Endothelial cell of umbilical vein (primary cell): ENCODE results near the gene UBASH3A. TPM values are rescaled to one million over a fixed set of nuclear protein-coding genes. Genes with fewer than 3 reads are reported as not detected.

ENCODE experiments used
- BruUV-seq: library from RNA; stranded (reverse); fragments of 400-500 nt; replicated peaks from 2 replicates; lab custom pipeline; 2021; lab: Mats Ljungman, UMichigan
- CTCF ChIA-PET: fragments of 300-600, 350-600 bp; sonication (Branson Sonifier 250); formaldehyde crosslinking; loops from one replicate; lab custom pipeline; 2021; ENCODE audit warnings: antibody characterized with exemption, inconsistent platforms; lab: Charles Lee
- POLR2A ChIA-PET: fragments of 300-600, 350-600 bp; sonication (Branson Sonifier 250); formaldehyde crosslinking; loops from one replicate; lab custom pipeline; 2021; ENCODE audit warnings: antibody characterized with exemption, inconsistent platforms; lab: Charles Lee
- DNase-seq: peaks from one replicate; pipeline ENCODE4 v3.0.0-alpha.2; 2011; ENCODE audit warnings: low read depth, low spot score
- FAIRE-seq: peaks from 2 replicates; lab custom pipeline; 2011; peaks lifted over from hg19 to GRCh38; lab: Jason Lieb, UNC
- H2AFZ ChIP-seq: 2 replicates; pipeline ENCODE4 v1.6.0; 2012; ENCODE audit warnings: low read depth, low read length, control low read depth, inconsistent platforms
- H3K27ac ChIP-seq: 2 replicates; pipeline ENCODE4 v1.5.1; 2011; ENCODE audit warnings: low read depth, mild to moderate bottlenecking, control low read depth, low read length, moderate library complexity; ENCODE audit not compliant: insufficient read depth
- H3K27me3 ChIP-seq, 2 experiments: 2 replicates each; pipeline versions ENCODE4 v1.6.0 to v1.6.1; 2011; ENCODE audit warnings: low read length in 2 of 2, mixed read lengths in 1 of 2; ENCODE audit not compliant: control insufficient read depth in 2 of 2, insufficient read depth in 2 of 2
- H3K36me3 ChIP-seq, 2 experiments: 2 replicates in 1 of 2; 3 replicates in 1 of 2; pipeline ENCODE4 v1.5.1; 2011; ENCODE audit warnings: low read length in 2 of 2, mild to moderate bottlenecking in 1 of 2, moderate library complexity in 1 of 2; ENCODE audit not compliant: control insufficient read depth in 2 of 2, insufficient read depth in 2 of 2; ENCODE audit errors: extremely low read depth in 1 of 2
- H3K4me1 ChIP-seq: 3 replicates; pipeline ENCODE4 v1.5.1; 2011; ENCODE audit warnings: mild to moderate bottlenecking, low read length; ENCODE audit not compliant: control insufficient read depth, insufficient read depth; ENCODE audit errors: extremely low read depth
- H3K4me2 ChIP-seq: 2 replicates; pipeline ENCODE4 v1.6.1; 2011; ENCODE audit warnings: low read length, control low read depth, mixed read lengths; ENCODE audit not compliant: insufficient read depth
- H3K4me3 ChIP-seq, 3 experiments: fragments of 200-600 bp in 1 of 3; sonication (generic), shearing (Covaris generic) in 1 of 3; replicated peaks in 1 of 3; 2 replicates each; pipeline ENCODE4 v1.5.1; 2011 to 2016; ENCODE audit warnings: control low read depth in 3 of 3, low read length in 3 of 3, mild to moderate bottlenecking in 2 of 3, inconsistent platforms in 1 of 3, low read depth in 1 of 3, moderate library complexity in 1 of 3; ENCODE audit not compliant: insufficient read depth in 1 of 3
- H3K79me2 ChIP-seq: 2 replicates; pipeline ENCODE4 v1.6.0; 2012; ENCODE audit warnings: low read length, inconsistent platforms; ENCODE audit not compliant: control insufficient read depth, insufficient read depth
- H3K9ac ChIP-seq: replicated peaks from 2 replicates; pipeline ENCODE3; 2011; ENCODE audit warnings: low read length, control low read depth; ENCODE audit not compliant: insufficient read depth; ENCODE audit errors: extremely low read depth
- H3K9me1 ChIP-seq: replicated peaks from 3 replicates; pipeline ENCODE4 v1.6.0; 2011; ENCODE audit warnings: mild to moderate bottlenecking, low read length; ENCODE audit not compliant: control insufficient read depth, insufficient read depth; ENCODE audit errors: extremely low read depth
- H3K9me3 ChIP-seq: replicated peaks from 2 replicates; pipeline ENCODE4 v1.5.1; 2012; ENCODE audit warnings: low read length, inconsistent platforms; ENCODE audit not compliant: control insufficient read depth, insufficient read depth
- H4K20me1 ChIP-seq: replicated peaks from 2 replicates; pipeline ENCODE3; 2011; ENCODE audit warnings: mild to moderate bottlenecking, low read length; ENCODE audit not compliant: control insufficient read depth, insufficient read depth; ENCODE audit errors: extremely low read depth
- FOS ChIP-seq: IDR thresholded peaks from 2 replicates; pipeline ENCODE4 v1.6.1; 2011; ENCODE audit warnings: mild to moderate bottlenecking, low read length, moderate library complexity, borderline replicate concordance; ENCODE audit not compliant: insufficient read depth
- MAX ChIP-seq: IDR thresholded peaks from 2 replicates; pipeline ENCODE4 v1.6.1; 2011; ENCODE audit not compliant: insufficient read depth, insufficient read length
- MYC ChIP-seq: IDR thresholded peaks from one replicate; pipeline ENCODE4 v1.6.1; 2011; ENCODE audit warnings: mild to moderate bottlenecking, low read depth, low read length
- dilution Hi-C: fragments of 300-500 bp; cut with MboI; formaldehyde crosslinking; loops from one replicate; pipeline ENCODE4 v1.15.0; 2019; ENCODE audit warnings: low sequenced_read_pairs; ENCODE audit not compliant: extremely low pct_ligation_motif_present
- intact Hi-C: fragments of 100-400 bp; cut with micrococcal nuclease; formaldehyde crosslinking; loops from one replicate; pipeline ENCODE4 v1.10.0; 2022
- polyA plus RNA-seq, 4 experiments: library from polyadenylated mRNA; depleted of rRNA in 3 of 4; stranded (reverse) in 3 of 4; unstranded in 1 of 4; fragments of >200 nt; gene quantifications; 2 replicates each; pipeline versions ENCODE4 v1.2.1 to v1.2.3, GENCODE V29; 2011 to 2012; ENCODE audit warnings: missing spikeins in 1 of 4
- total RNA-seq: library from RNA; stranded (reverse); gene quantifications from 2 replicates; pipeline ENCODE4 v1.2.3, GENCODE V29; 2021

Gene UBASH3A
- total and polyA plus RNA-seq, 2 donors (not counting 3 experiments of a cell fraction or from before 2014, with no cell fraction given) = not detected

- no peak for TF ChIP-seq MYC
- ChIA-PET CTCF (no interaction called here), POLR2A (no interaction called here)
- Histone ChIP-seq H3K4me1 (no peaks in the 10 kb centered on the region), H2AFZ (no peak overlapping the region), H3K9me3 (no peaks in the 10 kb centered on the region), H3K27ac (no peak overlapping the region), H3K9me1 (no peaks in the 10 kb centered on the region), H3K27me3 (peaks cover 0 to 3% of the 10 kb centered on the region in 2 experiments), H3K36me3 (no peaks in the 10 kb centered on the region), H3K4me3 (no peak overlapping the region), H3K4me2 (no peak overlapping the region), H4K20me1 (no peaks in the 10 kb centered on the region), H3K79me2 (no peaks in the 10 kb centered on the region), H3K9ac (no peak overlapping the region)
- no peak for DNase-seq
- BruUV-seq = no TSS peak
- no peak for FAIRE-seq
- intact Hi-C loops (no loop called here), dilution Hi-C loops (no loop called here)
Measured at GRCh38 chr21:42401820-42402251, 1.9 kb upstream of the UBASH3A start.

- Histone ChIP-seq H3K9ac (no peak overlapping the region), H3K27me3 (peaks cover 0 to 6% of the 10 kb centered on the region in 2 experiments), H4K20me1 (no peaks in the 10 kb centered on the region), H3K79me2 (no peaks in the 10 kb centered on the region), H3K9me3 (no peaks in the 10 kb centered on the region), H2AFZ (no peak overlapping the region), H3K9me1 (no peaks in the 10 kb centered on the region), H3K27ac (no peak overlapping the region), H3K4me2 (no peak overlapping the region), H3K4me1 (no peaks in the 10 kb centered on the region), H3K4me3 (no peak overlapping the region), H3K36me3 (no peaks in the 10 kb centered on the region)
- BruUV-seq = no TSS peak
- CTCF ChIA-PET = interaction anchor here (1.1 to 2.9 kb wide), 2 partner anchors 11 to 23 kb away, joined by 3 to 6 read pairs; no protein-coding TSS in a partner anchor
- POLR2A ChIA-PET = no interaction called here
- DNase-seq (no peak), FAIRE-seq (no peak)
- TF ChIP-seq FOS (no peak), MAX (no peak), MYC (no peak)
- intact Hi-C loops (no loop called here), dilution Hi-C loops (no loop called here)
Measured at GRCh38 chr21:42404539-42404938, 837 bp downstream of the UBASH3A start.
